NCI-H446 (cell line): Measurements from ENCODE around the gene EIF2B2.

Experiments
- DNase-seq, 2 experiments: peaks; one replicate each; lab custom pipeline; 2025; lab: John Stamatoyannopoulos, UW

Gene EIF2B2

DNA sequence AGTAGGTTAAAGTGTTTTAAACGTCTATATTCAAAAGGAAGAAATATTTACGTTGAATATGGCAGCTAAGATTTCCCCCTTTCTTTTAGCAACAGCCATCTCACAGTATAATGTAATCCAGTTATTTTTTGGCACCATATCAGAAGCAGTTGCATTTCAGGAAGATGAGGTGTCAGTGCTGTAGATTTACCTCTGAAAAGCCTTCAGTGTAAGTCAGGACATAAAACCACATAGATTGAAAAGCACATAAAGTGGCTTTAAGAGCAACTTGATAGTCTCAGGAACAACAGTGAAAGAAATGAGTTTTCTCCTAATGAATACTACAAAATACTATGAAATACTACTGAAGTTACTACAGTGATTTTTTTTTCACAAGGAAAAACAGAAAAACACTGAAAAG, 41.6 kb downstream of the EIF2B2 start:
- no peak for DNase-seq

DNA sequence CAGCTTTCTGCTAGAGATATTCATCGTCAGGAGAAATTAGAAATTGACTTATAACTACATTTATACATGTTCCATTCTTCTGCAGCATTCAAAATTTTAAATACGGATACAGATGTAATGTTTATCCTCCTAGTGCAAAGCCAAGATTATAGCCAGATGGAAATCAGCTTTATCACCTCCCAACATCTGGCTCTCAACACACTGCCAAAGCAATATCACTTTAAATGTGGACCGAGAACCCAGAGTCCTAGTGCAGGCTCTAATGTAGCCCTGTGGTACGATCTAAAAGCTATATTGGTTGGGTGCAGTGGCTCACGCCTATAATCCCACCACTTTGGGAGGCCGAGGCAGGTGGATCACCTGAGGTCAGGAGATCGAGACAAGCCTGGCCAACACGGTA, 42.0 kb downstream of the EIF2B2 start:
- DNase-seq = no peak

DNA sequence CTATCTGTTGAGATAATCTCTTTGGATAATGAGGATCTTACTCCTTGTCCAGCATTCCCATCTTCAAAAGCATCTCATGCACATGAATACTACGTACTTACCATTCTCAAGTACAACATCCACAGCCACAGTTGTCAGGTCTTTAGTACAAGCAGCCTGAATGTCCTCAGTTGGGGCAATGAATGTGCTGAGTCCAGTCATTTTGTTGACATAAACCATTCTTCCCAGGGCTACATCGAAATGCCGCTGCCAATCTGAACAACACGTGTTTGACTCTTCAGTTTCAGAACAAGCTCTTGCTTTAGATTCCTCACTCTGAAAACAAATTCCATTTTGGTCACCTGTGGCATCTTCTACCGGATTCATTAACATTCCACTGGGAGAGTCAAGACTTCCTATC, 43.6 kb downstream of the EIF2B2 start:
- no peak for DNase-seq

DNA sequence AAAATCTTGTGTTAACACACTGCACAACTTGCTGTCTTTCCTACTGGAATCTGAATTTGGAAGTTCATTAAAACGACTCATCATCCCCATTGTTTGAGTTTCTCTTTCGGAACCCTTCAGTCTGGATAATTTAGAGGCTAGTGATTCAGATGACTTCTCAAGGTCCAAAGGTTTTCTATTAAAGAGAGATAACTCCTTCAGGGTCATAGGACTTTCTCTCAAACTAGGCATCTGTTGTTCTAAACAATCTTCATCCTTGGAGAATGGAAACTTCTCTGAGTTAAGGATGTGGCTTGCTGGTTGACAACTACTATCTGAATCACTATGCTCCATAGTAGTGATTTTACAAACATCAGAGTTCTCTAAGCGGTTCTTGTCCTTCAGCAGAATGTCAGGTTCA, 44.2 kb downstream of the EIF2B2 start:
- no peak for DNase-seq

DNA sequence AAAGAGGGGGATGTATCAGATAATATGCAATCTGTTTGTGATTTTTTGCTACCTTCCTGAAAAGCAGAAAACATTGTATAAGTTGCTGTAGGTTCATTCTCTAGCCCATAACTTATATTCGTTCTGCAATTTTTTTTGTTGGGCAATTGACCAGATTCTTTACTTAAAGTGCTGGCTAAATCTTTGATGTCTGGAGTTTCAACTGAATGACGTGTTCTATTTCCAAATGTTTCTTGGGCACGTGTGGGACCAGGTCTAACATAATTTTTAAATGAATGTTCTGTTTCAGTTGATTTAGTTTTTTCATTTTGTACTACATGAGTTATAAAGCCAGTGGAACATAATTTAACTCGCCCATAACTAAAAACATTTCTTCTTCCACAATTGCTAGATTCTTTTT, 44.8 kb downstream of the EIF2B2 start:
- DNase-seq = no peak

DNA sequence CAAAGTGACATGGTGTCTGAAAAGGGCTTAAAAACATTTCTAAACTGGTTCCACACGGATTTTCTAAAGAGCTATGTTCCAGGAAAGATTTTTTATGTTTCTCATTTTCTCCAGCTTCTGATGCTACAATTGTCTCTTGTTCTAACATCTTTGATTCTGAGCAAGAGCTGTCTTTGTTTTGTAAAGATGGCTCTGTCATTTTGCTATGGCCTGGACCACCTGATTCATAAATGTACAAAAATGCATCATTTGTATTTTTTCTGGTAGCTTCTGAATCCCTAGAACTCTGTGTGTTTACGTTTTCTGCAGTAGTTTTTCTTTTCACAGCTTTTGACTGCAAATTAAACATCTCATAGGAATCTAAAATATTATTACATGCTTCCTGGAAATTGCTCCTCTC, 45.4 kb downstream of the EIF2B2 start:
- DNase-seq = no peak

DNA sequence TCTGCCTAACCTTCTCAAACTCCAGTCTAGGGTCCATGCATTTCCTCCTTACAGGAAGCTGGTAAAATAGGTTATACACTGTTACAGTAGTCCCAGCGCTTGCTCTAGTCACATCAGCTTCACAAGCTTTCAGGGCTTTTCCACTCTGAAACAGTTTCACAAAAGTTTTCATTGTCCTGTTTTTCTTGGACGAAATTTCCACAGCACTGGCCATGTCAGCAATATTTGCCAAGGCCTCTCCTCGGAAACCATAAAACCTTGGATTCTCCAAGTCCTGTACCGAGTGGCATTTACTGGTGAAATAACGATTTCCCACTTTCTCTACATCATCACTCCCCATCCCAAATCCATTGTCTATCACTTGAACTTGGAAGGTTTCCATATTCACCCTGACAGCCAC, 46.4 kb downstream of the EIF2B2 start:
- DNase-seq = no peak

DNA sequence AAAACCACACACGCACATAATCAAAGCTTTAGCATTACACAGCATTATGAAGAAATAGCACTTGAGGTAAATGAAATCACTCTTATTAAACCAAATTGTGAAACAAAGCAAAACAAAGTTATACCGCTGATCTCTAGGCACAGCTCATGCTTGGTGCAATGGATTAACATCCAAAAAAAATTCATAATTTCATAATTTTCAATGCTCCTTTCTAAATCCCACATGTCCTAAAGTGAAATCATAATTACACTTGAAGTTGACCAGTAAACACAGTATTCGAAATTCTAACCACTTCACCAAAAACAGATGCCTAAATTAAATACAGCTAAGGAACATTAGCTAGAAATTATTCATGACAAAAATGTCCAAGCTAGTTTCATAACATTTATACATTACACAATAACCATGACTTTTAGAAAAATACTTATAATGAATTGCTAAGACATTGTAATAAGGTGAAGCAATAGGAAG, 47.0 kb downstream of the EIF2B2 start:
- no peak for DNase-seq

DNA sequence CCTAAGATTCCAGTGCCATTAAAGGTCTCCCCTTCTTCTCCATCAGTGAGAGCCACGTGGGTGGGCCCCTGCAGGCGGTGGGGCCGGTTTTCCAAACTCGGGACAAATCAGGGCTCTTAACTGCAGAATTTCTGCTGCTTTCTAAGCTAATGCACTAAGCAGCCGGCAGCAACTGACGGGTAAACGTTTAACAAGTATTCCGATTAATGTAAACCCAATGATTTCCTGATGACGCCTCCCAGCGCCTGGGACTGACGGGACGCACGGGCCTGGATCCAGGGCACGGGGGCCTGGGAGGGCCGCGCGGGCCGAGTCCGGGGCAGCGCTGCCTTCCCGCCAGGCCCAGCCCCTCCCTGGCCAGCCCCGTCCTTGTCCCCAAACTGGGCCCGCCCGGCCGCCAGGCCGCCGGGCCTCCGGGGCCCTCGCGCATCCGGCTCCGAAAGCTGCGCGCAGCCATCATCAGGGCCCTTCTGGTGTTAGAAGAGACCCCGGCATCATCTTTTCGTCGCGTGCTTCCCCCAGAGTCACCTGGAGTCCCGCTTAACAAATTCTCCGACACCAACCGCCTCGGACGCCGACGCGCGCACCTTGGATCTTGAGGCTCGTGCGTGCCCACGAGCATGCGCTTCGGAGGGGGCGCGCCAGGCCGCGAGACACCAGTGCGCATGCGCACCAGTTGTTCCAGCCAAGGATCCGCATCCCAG, 48.3 kb downstream of the EIF2B2 start, which contains the start of gene MLH3:
Gene MLH3, minus strand, starts transcription at position 616 of the 704 bp plus-strand sequence. CDS start 1,812 bp downstream, outside the sequence.
- peak; percentile 71 to 94 for DNase-seq

DNA sequence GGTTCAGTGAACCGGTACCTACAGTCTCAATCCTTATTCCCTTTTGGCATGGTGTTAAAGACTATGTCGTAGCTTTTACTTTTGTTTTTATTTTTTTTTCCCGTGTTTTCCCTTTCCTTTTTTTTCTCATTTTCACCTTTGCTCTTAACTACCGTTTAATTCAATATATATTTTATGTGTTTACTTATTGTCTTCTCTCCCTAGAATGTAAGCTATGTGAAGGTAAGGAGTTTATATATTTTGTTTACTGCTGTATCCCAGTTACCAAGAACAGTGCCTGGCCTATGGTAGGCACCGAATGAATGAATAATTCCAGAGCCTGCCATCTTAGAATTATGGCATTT, 48.8 kb downstream of the EIF2B2 start:
- no peak for DNase-seq

DNA sequence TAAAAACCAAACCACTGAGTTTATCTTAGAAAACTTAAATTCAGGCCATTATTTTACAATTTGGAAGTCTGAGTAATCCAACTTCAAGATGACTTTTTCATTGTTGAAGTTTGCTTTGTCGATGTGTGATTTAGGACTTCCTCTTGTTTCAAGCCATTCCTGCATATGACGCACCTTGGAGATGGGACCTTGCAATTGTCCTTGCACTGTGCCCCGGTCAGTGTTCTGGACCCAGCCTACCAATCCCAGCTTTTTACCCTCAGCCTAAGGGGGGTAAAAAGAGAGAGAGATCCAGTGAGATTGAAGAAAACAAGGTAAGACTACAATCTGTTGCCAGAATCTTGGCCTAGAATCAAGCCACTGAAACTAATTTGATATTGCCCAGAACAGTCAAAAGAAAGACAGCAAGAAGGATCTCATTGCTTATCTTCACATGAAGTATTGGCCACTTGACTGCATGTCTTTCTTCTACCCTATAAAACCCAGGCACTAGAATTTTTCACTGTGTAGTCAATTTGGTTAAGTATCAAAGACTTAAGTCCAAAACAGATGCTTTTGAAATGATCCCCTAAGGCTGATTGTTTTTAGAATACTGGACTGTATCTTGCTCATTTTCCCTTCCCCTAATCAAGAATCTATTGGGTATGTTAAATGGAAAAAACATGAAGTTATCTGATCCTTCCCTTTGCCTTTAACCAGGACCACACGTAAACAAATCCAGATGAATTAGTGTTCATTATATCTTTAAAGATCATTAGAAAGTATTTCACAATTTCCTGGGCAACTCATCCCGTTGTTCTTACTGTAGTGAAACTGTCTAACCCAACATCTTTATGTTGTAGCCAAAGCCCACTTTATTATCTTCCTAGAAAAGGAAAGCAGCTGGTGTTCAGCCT, 50.9 kb downstream of the EIF2B2 start:
- no peak for DNase-seq

DNA sequence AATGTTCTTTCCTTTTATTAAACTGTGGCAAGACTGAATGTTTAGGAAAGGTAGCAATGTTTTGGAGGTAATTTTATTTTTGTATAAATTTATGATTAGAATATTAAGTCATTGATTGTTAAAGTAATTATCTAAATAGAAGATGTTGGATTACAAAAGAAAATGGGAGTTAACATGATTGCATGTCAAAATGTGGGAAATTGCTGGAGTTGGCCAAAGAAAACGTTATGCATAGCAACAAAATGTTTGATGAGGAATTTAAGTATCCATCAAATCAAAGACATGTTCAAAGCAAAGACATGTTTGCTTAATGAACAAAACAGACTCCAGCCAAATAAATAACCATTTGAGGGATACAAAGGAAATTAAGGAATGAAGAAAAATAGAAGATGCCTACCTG, 51.7 kb downstream of the EIF2B2 start:
- no peak for DNase-seq

DNA sequence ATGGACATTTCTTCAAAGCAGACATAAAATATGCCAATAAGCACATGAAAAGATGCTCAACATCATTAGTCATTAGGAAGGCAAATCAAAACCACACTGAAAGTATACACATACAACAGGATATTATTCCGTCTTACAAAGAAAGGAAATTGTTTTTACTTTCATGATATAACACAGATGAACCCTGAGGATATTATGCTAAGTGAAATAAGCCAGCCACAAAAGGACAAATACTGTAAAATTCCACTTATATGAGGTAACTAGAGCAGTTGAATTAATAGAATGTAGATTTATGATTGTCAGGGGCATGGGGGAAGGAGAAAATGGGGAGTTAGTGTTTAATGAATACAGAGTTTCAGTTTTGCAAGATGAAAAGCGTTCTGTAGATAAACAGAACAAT, 56.9 kb downstream of the EIF2B2 start:
- DNase-seq = no peak

DNA sequence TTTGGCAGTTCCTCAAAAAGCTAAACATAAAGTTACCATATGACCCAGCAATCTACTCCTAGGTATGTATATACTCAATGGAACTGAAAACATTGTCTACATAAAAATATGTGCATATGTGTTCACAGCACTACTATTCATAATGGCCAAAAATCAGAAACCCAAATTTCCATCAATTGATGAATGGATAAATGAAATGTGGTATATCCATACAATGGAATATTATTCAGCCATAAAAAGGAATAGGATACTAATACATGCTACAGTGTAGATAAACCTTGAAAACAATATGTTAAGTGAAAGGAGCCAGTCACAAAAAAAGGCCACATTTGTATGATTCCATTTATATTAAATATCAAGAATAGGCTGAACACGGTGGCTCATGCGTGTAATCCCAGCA, 57.7 kb downstream of the EIF2B2 start:
- DNase-seq = no peak
